Measurements from ENCODE around the gene INPP5D.
"Not testable (repeated sequence)": the region's sequence is repeated elsewhere in the genome, so short reads cannot be mapped to it uniquely, and the experiment has no call there.

The INPP5D gene

GRCh38 chr2:233094614-233095013, 34.5 kb downstream of the INPP5D start:
- no peak for DNase-seq (ENCODE audit: low spot score)

GRCh38 chr2:233096006-233096405, 35.9 kb downstream of the INPP5D start:
- no peak for DNase-seq (ENCODE audit: low spot score)

GRCh38 chr2:233098618-233099017, 38.5 kb downstream of the INPP5D start:
- DNase-seq (ENCODE audit: low spot score): peak; percentile 60

- DNase-seq (ENCODE audit: low spot score): not testable (repeated sequence)
These were observed 39.7 kb downstream of the INPP5D start for GRCh38 chr2:233099820-233100191.

GRCh38 chr2:233100192-233100998, 40.3 kb downstream of the INPP5D start:
- no peak for DNase-seq (ENCODE audit: low spot score)

GRCh38 chr2:233101141-233101540, 41.0 kb downstream of the INPP5D start:
- no peak for DNase-seq (ENCODE audit: low spot score)

- no peak for DNase-seq (ENCODE audit: low spot score)
These were observed 41.7 kb downstream of the INPP5D start for GRCh38 chr2:233101816-233102215.

GRCh38 chr2:233105156-233105895, 45.2 kb downstream of the INPP5D start:
- no peak for DNase-seq (ENCODE audit: low spot score)

- DNase-seq (ENCODE audit: low spot score): no peak
These were observed 45.8 kb downstream of the INPP5D start for GRCh38 chr2:233105930-233106329.

- no peak for DNase-seq (ENCODE audit: low spot score)
These were observed 46.9 kb downstream of the INPP5D start for GRCh38 chr2:233107011-233107410.

GRCh38 chr2:233107831-233108300, 47.7 kb downstream of the INPP5D start:
- no peak for DNase-seq (ENCODE audit: low spot score)

GRCh38 chr2:233108611-233109490, 48.7 kb downstream of the INPP5D start:
- DNase-seq (ENCODE audit: low spot score): no peak

- DNase-seq (ENCODE audit: low spot score): no peak
These were observed 51.3 kb downstream of the INPP5D start for GRCh38 chr2:233111427-233111826.

GRCh38 chr2:233112329-233112728, 52.2 kb downstream of the INPP5D start:
- DNase-seq (ENCODE audit: low spot score): no peak

- DNase-seq (ENCODE audit: low spot score): peak; percentile 62
These were observed 52.8 kb downstream of the INPP5D start for GRCh38 chr2:233112776-233113452.

- DNase-seq (ENCODE audit: low spot score): no peak
These were observed 54.3 kb downstream of the INPP5D start for GRCh38 chr2:233114421-233114861.

- no peak for DNase-seq (ENCODE audit: low spot score)
These were observed 55.0 kb downstream of the INPP5D start for GRCh38 chr2:233115121-233115520.

- no peak for DNase-seq (ENCODE audit: low spot score)
These were observed 55.6 kb downstream of the INPP5D start for GRCh38 chr2:233115741-233116140.

- no peak for DNase-seq (ENCODE audit: low spot score)
These were observed 56.8 kb downstream of the INPP5D start for GRCh38 chr2:233116946-233117345.

GRCh38 chr2:233117351-233117750, 57.2 kb downstream of the INPP5D start:
- DNase-seq (ENCODE audit: low spot score): no peak

GRCh38 chr2:233117811-233118647, 57.9 kb downstream of the INPP5D start:
- DNase-seq (ENCODE audit: low spot score): no peak
